ENCODE results near the gene MGRN1.

The MGRN1 gene

GRCh38 chr16:4637501-4638166 lies 13.0 kb downstream of the MGRN1 start:
- no peak for TF ChIP-seq CTCF (IDR thresholded peaks at IDR 0.05; ENCODE audit: low read depth, low read length)

DNA sequence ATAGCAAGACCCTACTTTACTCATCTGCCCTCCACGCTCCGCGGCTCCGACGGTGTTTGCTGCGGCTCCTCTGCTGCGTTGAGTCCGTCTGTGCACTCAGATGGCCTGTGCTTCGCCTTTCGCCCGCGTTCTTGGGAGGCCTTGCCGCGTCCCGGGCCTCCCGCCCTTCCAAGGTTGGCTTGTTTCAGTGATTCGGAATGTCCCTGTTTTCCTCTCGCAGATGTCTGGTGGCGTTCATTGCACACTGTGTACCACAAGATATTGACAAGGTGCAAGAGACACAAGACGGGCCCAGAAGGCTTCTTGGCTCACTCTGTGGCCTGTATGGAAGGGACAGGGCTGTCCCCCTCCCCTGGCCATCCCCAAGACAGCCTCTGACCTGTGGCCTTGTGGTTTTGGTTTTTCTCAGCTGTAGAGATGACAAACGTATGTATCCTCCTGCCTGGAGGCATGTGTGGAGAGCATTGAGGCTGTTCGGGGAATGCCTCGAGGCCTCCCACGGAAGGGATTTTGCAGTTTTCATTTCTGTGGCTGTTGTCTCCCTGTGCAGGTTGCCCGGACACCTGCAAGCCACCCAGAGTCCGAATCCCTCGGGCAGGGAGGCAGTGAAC lies 15.4 kb downstream of the MGRN1 start:
- TF ChIP-seq CTCF (IDR thresholded peaks at IDR 0.05; ENCODE audit: low read depth, low read length) = no peak
- H3K4me3 ChIP-seq (ENCODE audit: low read depth, low read length) = no peak overlapping the region

More at GRCh38 chr16:4637501-4638166, 13.0 kb downstream of the MGRN1 start:
- no peak overlapping the region for H3K4me3 ChIP-seq (ENCODE audit: low read depth, low read length)

DNA sequence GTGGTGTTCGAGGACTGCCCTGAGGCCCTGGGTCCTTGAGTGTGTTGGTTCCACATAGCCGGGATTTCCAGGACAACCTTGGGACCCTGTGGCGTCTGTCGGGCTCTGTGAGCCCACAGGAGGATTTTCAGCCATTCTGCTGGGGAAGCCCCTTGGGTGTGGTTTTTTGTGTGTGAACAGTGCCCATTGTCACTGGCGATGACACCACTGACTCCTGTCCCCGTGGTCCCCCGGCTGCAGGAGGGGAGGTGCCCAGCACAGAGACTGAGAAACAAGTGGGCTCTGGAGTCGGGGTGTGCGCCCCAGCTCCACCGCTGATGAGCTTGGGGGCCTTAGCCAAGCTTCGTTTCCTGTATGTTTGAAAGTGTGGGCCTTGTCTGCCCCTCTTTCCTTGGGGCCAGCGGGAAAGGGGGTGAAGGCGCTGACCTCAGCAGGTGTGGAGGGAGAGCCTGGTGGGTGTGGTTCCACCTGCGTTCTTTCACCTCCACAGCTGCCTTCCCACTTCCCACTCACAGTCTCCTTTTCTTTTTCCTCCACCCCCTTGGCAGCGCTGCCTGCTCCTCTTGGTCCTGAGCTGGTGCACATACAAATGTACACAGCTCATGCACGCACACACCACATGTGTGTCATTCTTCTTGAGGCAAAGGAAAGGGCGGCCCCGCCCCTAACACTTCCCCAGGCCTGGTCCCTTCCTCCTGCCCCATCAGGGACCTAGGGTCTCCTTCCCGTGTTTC lies 16.1 kb downstream of the MGRN1 start:
- no peak for TF ChIP-seq CTCF (IDR thresholded peaks at IDR 0.05; ENCODE audit: low read depth, low read length)
- no peak overlapping the region for H3K4me3 ChIP-seq (ENCODE audit: low read depth, low read length)

DNA sequence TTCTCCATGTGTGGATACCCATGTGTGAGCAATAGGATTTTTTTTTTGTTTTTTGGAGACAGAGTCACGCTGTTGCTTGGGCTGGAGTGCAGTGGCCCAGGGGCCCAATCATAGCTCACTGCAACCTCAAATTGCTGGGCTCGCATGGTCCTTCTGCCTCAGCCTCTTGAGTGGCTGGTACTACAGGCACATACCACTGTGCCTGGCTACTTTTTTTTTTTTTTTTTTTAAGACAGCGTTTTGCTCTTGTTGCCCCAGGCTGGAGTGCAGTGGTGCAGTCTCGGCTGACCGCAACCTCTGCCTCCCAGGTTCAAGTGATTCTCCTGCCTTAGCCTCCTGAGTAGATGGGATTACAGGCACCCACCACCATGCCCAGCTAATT lies 16.7 kb downstream of the MGRN1 start:
- TF ChIP-seq CTCF (IDR thresholded peaks at IDR 0.05; ENCODE audit: low read depth, low read length) = no peak
- H3K4me3 ChIP-seq (ENCODE audit: low read depth, low read length) = no peak overlapping the region

DNA sequence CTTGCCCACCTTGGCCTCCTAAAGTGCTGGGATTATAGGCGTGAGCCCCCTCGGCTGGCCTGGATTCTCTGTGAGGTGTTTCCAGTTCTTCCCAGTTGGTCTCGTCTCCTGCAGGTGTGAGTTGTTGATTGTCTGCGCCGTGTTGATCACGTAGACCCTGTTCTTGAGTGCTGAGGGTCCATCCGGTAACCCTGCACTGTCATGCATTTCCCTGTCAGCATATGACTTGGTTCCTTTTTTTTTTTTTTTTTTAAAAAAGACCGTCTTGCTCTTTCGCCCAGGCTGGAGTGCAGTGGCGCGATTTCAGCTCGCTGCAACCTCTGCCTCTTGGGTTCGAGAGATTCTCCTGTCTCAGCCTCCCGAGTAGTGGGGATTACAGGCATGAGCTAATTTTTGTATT lies 17.3 kb downstream of the MGRN1 start:
- H3K4me3 ChIP-seq (ENCODE audit: low read depth, low read length) = no peak overlapping the region
- no peak for TF ChIP-seq CTCF (IDR thresholded peaks at IDR 0.05; ENCODE audit: low read depth, low read length)

DNA sequence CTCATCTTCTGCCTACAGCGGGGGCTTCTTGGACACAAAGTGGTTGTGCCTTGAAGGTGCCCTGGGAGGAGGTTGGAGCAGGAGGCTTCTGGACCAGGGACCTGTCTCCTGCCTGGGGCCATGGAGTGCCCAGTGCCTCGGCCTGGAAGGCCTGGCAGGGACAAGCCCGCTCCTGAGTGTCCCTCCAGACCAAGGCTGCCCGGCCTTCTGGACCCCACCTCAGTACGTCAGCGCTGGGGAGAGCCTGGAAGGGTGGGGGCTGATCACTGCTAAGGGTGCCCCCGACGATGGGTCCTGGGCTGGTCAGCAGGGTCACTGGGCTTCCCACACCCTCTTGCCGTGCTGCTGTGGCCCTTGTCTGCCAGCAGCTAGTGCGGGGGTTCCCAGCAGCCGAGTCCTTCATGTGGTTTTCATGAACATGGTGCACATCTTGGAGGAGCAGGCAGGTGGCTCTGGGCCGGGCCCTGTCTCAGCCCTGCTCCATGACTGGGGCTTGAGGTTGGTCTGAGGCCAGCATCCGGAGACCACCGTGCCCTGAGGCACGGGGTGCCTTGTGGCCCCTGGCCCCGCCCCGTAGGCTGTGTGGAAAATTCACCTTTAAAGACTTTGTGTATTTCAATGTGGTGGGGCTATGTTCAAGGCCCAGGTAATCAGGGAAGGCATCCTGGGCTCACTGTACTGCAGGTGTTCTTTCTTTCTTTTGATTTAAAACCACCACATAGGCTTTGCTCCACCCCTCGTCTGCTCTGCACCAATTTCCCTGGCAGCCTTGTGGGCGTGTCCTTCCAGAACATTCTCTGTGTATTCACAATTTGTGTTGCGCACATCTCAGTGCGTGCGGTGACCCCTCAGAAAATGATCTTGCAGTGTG lies 22.4 kb downstream of the MGRN1 start:
- no peak overlapping the region for H3K4me3 ChIP-seq (ENCODE audit: low read depth, low read length)
- no peak for TF ChIP-seq CTCF (IDR thresholded peaks at IDR 0.05; ENCODE audit: low read depth, low read length)
